Keratinocyte (primary cell): Measurements from ENCODE around the gene MAVS. TPM values are rescaled to one million over a fixed set of nuclear protein-coding genes. Genes with fewer than 3 reads are reported as not detected.

Source experiments
- DNase-seq: peaks from one replicate; pipeline ENCODE4 v3.0.0-alpha.2; 2011; ENCODE audit warnings: low read depth, missing footprints, low spot score
- FAIRE-seq: peaks from 2 replicates; lab custom pipeline; 2011; peaks lifted over from hg19 to GRCh38; lab: Jason Lieb, UNC
- H2AFZ ChIP-seq: 2 replicates; pipeline ENCODE4 v1.6.0; 2012; ENCODE audit warnings: low read length, control low read depth, inconsistent platforms; ENCODE audit not compliant: control insufficient read depth
- H3K27ac ChIP-seq: 2 replicates; pipeline ENCODE4 v1.5.1; 2011; ENCODE audit warnings: low read length; ENCODE audit not compliant: control insufficient read depth, insufficient read depth
- H3K27me3 ChIP-seq: 3 replicates; pipeline ENCODE4 v1.6.0; 2011; ENCODE audit warnings: low read length; ENCODE audit not compliant: control insufficient read depth, insufficient read depth; ENCODE audit errors: extremely low read depth
- H3K36me3 ChIP-seq, 2 experiments: 2 replicates in 1 of 2; 3 replicates in 1 of 2; pipeline ENCODE4 v1.5.1; 2011; ENCODE audit warnings: low read length in 2 of 2, mild to moderate bottlenecking in 1 of 2; ENCODE audit not compliant: control insufficient read depth in 2 of 2, insufficient read depth in 2 of 2; ENCODE audit errors: extremely low read depth in 1 of 2
- H3K4me1 ChIP-seq: 3 replicates; pipeline ENCODE4 v1.5.1; 2011; ENCODE audit warnings: low read length; ENCODE audit not compliant: control insufficient read depth, insufficient read depth; ENCODE audit errors: extremely low read depth
- H3K4me2 ChIP-seq: 3 replicates; pipeline ENCODE4 v1.6.0; 2011; ENCODE audit warnings: low read depth, low read length; ENCODE audit not compliant: control insufficient read depth, insufficient read depth; ENCODE audit errors: extremely low read depth
- H3K4me3 ChIP-seq, 3 experiments: fragments of 200-600 bp in 1 of 3; sonication (generic) in 1 of 3; 2 replicates in 2 of 3; 3 replicates in 1 of 3; pipeline ENCODE4 v1.5.1; 2011 to 2016; ENCODE audit warnings: low read length in 3 of 3, mild to moderate bottlenecking in 3 of 3, control low read depth in 2 of 3, inconsistent platforms in 1 of 3, low read depth in 1 of 3, mixed read lengths in 1 of 3, mixed run types in 1 of 3, moderate library complexity in 1 of 3; ENCODE audit not compliant: control insufficient read depth in 2 of 3, insufficient read depth in 2 of 3; ENCODE audit errors: extremely low read depth in 1 of 3
- H3K79me2 ChIP-seq: 2 replicates; pipeline ENCODE4 v1.6.0; 2012; ENCODE audit warnings: low read length; ENCODE audit not compliant: control insufficient read depth, insufficient read depth
- H3K9ac ChIP-seq: 3 replicates; pipeline ENCODE4 v1.6.0; 2011; ENCODE audit warnings: low read length; ENCODE audit not compliant: control insufficient read depth, insufficient read depth; ENCODE audit errors: extremely low read depth
- H3K9me1 ChIP-seq: 3 replicates; pipeline ENCODE4 v1.6.0; 2011; ENCODE audit warnings: low read length; ENCODE audit not compliant: control insufficient read depth, insufficient read depth; ENCODE audit errors: extremely low read depth
- H3K9me3 ChIP-seq: 2 replicates; pipeline ENCODE4 v1.5.1; 2012; ENCODE audit warnings: low read depth, low read length; ENCODE audit not compliant: control insufficient read depth
- H4K20me1 ChIP-seq: 3 replicates; pipeline ENCODE4 v1.6.0; 2011; ENCODE audit warnings: low read length; ENCODE audit not compliant: control insufficient read depth, insufficient read depth; ENCODE audit errors: extremely low read depth
- CTCF ChIP-seq, 3 experiments: IDR thresholded peaks in 1 of 3; conservative IDR thresholded peaks in 1 of 3; optimal IDR thresholded peaks in 1 of 3; 2 replicates in 2 of 3; 3 replicates in 1 of 3; pipeline versions ENCODE3 to v1.5.1; 2011; ENCODE audit warnings: low read length in 3 of 3, mild to moderate bottlenecking in 3 of 3, moderate library complexity in 2 of 3, control low read depth in 1 of 3, inconsistent platforms in 1 of 3; ENCODE audit not compliant: insufficient read depth in 2 of 3; ENCODE audit errors: extremely low read depth in 1 of 3
- EZH2 ChIP-seq: IDR thresholded peaks from one replicate; pipeline ENCODE4 v1.6.1; 2012; ENCODE audit warnings: inconsistent platforms, mild to moderate bottlenecking, low read length, moderate library complexity
- dilution Hi-C: fragments of 300-500 bp; cut with MboI; formaldehyde crosslinking; loops from one replicate; pipeline ENCODE4 v1.7.0; 2020; ENCODE audit warnings: low sequenced_read_pairs; ENCODE audit not compliant: extremely low pct_ligation_motif_present
- polyA plus RNA-seq, 5 experiments: library from polyadenylated mRNA; depleted of rRNA in 3 of 5; stranded (reverse) in 3 of 5; stranded (forward) in 1 of 5; unstranded in 1 of 5; fragments of >200 nt; gene quantifications; 1 replicate in 1 of 5; 2 replicates in 3 of 5; 3 replicates in 1 of 5; pipeline versions ENCODE4 v1.2.1 to v1.2.3, GENCODE V29; 2011 to 2012; ENCODE audit warnings: missing spikeins in 2 of 5, low read depth in 1 of 5, low replicate concordance in 1 of 5
- small RNA-seq, 3 experiments: library from RNA; depleted of rRNA; stranded (forward); fragments of <200 nt; gene quantifications; one replicate each; pipeline ENCODE3, GENCODE V24; 2012; ENCODE audit warnings: low read depth in 3 of 3, low replicate concordance in 1 of 3; ENCODE audit not compliant: insufficient read length in 3 of 3

The MAVS gene
- polyA plus RNA-seq, 1 donor (not counting 4 experiments of a cell fraction or from before 2014, with no cell fraction given) = 15.1 TPM

- Histone ChIP-seq H3K4me2 (no peak overlapping the region), H3K9ac (no peak overlapping the region), H3K27ac (no peak overlapping the region), H3K27me3 (no peaks in the 10 kb centered on the region), H4K20me1 (peaks cover 8% of the 10 kb centered on the region), H3K79me2 (peaks cover 15% of the 10 kb centered on the region), H3K4me1 (no peaks in the 10 kb centered on the region), H3K4me3 (no peak overlapping the region), H3K9me3 (no peaks in the 10 kb centered on the region), H2AFZ (no peak overlapping the region), H3K9me1 (no peaks in the 10 kb centered on the region), H3K36me3 (peaks cover 18 to 19% of the 10 kb centered on the region in 2 experiments)
- dilution Hi-C loops = no loop called here
- no peak for TF ChIP-seq CTCF (optimal IDR thresholded peaks at IDR 0.05 in 1 of 3, IDR thresholded peaks at IDR 0.05 in 1 of 3, conservative IDR thresholded peaks at IDR 0.05 in 1 of 3; ENCODE audit: extremely low read depth in 1 of 3, insufficient read depth in 2 of 3, low read length in 3 of 3)
- no peak for TF ChIP-seq EZH2
- DNase-seq (no peak), FAIRE-seq (no peak)
Measured at GRCh38 chr20:3924304-3925112, 77.9 kb downstream of the MAVS start.

- no peak overlapping the region for H3K27ac ChIP-seq
- H3K79me2 ChIP-seq = peaks cover 15% of the 10 kb centered on the region
- H3K27me3 ChIP-seq = no peaks in the 10 kb centered on the region
- H3K4me2 ChIP-seq = no peak overlapping the region
- H3K9me3 ChIP-seq = no peaks in the 10 kb centered on the region
- dilution Hi-C loops = no loop called here
- no peak overlapping the region for H2AFZ ChIP-seq
- H4K20me1 ChIP-seq = peaks cover 8% of the 10 kb centered on the region
- no peaks in the 10 kb centered on the region for H3K9me1 ChIP-seq
- no peak overlapping the region for H3K4me3 ChIP-seq
- no peak overlapping the region for H3K9ac ChIP-seq
- TF ChIP-seq CTCF (optimal IDR thresholded peaks at IDR 0.05 in 1 of 3, IDR thresholded peaks at IDR 0.05 in 1 of 3, conservative IDR thresholded peaks at IDR 0.05 in 1 of 3; ENCODE audit: extremely low read depth in 1 of 3, insufficient read depth in 2 of 3, low read length in 3 of 3) (no peak), EZH2 (no peak)
- H3K4me1 ChIP-seq = no peaks in the 10 kb centered on the region
- DNase-seq (no peak), FAIRE-seq (no peak)
- H3K36me3 ChIP-seq = peaks cover 18 to 19% of the 10 kb centered on the region in 2 experiments
Measured at GRCh38 chr20:3925113-3925695, 78.6 kb downstream of the MAVS start.

Small RNA genes lying within 50 kb of the gene (small RNA-seq; reads per million reads assigned to genes)
- 5.0 to 423 (median 165) reads per million in 3 experiments for gene MIR103A2

Other genes with a start within 250 kb of the MAVS start
- gene GFRA4, start 183.4 kb upstream of the MAVS start, polyA plus RNA-seq = not detected in 3 replicates
- gene ADAM33, start 164.8 kb upstream of the MAVS start, polyA plus RNA-seq = not detected in 3 replicates
- not detected in 3 replicates for gene SIGLEC1, start 134.2 kb upstream of the MAVS start, polyA plus RNA-seq
- gene HSPA12B, start 114.1 kb upstream of the MAVS start, polyA plus RNA-seq = not detected in 3 replicates
- 25.8 to 44.3 TPM (median 28.2 TPM) in 3 replicates for gene ADISSP, start 79.1 kb upstream of the MAVS start, polyA plus RNA-seq
- gene SPEF1, start 65.4 kb upstream of the MAVS start, polyA plus RNA-seq = 0.06 to 0.09 TPM (median 0.07 TPM) in 3 replicates
- gene CENPB, start 60.1 kb upstream of the MAVS start, polyA plus RNA-seq = 18.1 to 22.3 TPM (median 22.0 TPM) in 3 replicates
- gene CDC25B, start 50.5 kb upstream of the MAVS start, polyA plus RNA-seq = 15.0 to 41.5 TPM (median 23.5 TPM) in 3 replicates
- 4.3 to 9.0 TPM (median 5.2 TPM) in 3 replicates for gene AP5S1, start 26.3 kb upstream of the MAVS start, polyA plus RNA-seq
- gene PANK2, start 42.6 kb downstream of the MAVS start, polyA plus RNA-seq = 17.9 to 23.6 TPM (median 22.5 TPM) in 3 replicates
- gene RNF24, start 168.7 kb downstream of the MAVS start, polyA plus RNA-seq = 3.9 to 7.8 TPM (median 5.5 TPM) in 3 replicates